Keratinocyte (primary cell): ENCODE measurements around the gene NDUFAF4. TPM values are rescaled to one million over a fixed set of nuclear protein-coding genes. Genes with fewer than 3 reads are reported as not detected.
"Not testable (repeated sequence)": the region's sequence is repeated elsewhere in the genome, so short reads cannot be mapped to it uniquely, and the experiment has no call there.

Experiments
- DNase-seq: peaks from one replicate; pipeline ENCODE4 v3.0.0-alpha.2; 2011; ENCODE audit warnings: low read depth, missing footprints, low spot score
- FAIRE-seq: peaks from 2 replicates; lab custom pipeline; 2011; peaks lifted over from hg19 to GRCh38; lab: Jason Lieb, UNC
- H2AFZ ChIP-seq: 2 replicates; pipeline ENCODE4 v1.6.0; 2012; ENCODE audit warnings: low read length, control low read depth, inconsistent platforms; ENCODE audit not compliant: control insufficient read depth
- H3K27ac ChIP-seq: 2 replicates; pipeline ENCODE4 v1.5.1; 2011; ENCODE audit warnings: low read length; ENCODE audit not compliant: control insufficient read depth, insufficient read depth
- H3K27me3 ChIP-seq: 3 replicates; pipeline ENCODE4 v1.6.0; 2011; ENCODE audit warnings: low read length; ENCODE audit not compliant: control insufficient read depth, insufficient read depth; ENCODE audit errors: extremely low read depth
- H3K36me3 ChIP-seq, 2 experiments: 2 replicates in 1 of 2; 3 replicates in 1 of 2; pipeline ENCODE4 v1.5.1; 2011; ENCODE audit warnings: low read length in 2 of 2, mild to moderate bottlenecking in 1 of 2; ENCODE audit not compliant: control insufficient read depth in 2 of 2, insufficient read depth in 2 of 2; ENCODE audit errors: extremely low read depth in 1 of 2
- H3K4me1 ChIP-seq: 3 replicates; pipeline ENCODE4 v1.5.1; 2011; ENCODE audit warnings: low read length; ENCODE audit not compliant: control insufficient read depth, insufficient read depth; ENCODE audit errors: extremely low read depth
- H3K4me2 ChIP-seq: 3 replicates; pipeline ENCODE4 v1.6.0; 2011; ENCODE audit warnings: low read depth, low read length; ENCODE audit not compliant: control insufficient read depth, insufficient read depth; ENCODE audit errors: extremely low read depth
- H3K4me3 ChIP-seq, 3 experiments: fragments of 200-600 bp in 1 of 3; sonication (generic) in 1 of 3; 2 replicates in 2 of 3; 3 replicates in 1 of 3; pipeline ENCODE4 v1.5.1; 2011 to 2016; ENCODE audit warnings: low read length in 3 of 3, mild to moderate bottlenecking in 3 of 3, control low read depth in 2 of 3, inconsistent platforms in 1 of 3, low read depth in 1 of 3, mixed read lengths in 1 of 3, mixed run types in 1 of 3, moderate library complexity in 1 of 3; ENCODE audit not compliant: control insufficient read depth in 2 of 3, insufficient read depth in 2 of 3; ENCODE audit errors: extremely low read depth in 1 of 3
- H3K79me2 ChIP-seq: 2 replicates; pipeline ENCODE4 v1.6.0; 2012; ENCODE audit warnings: low read length; ENCODE audit not compliant: control insufficient read depth, insufficient read depth
- H3K9ac ChIP-seq: 3 replicates; pipeline ENCODE4 v1.6.0; 2011; ENCODE audit warnings: low read length; ENCODE audit not compliant: control insufficient read depth, insufficient read depth; ENCODE audit errors: extremely low read depth
- H3K9me1 ChIP-seq: 3 replicates; pipeline ENCODE4 v1.6.0; 2011; ENCODE audit warnings: low read length; ENCODE audit not compliant: control insufficient read depth, insufficient read depth; ENCODE audit errors: extremely low read depth
- H3K9me3 ChIP-seq: 2 replicates; pipeline ENCODE4 v1.5.1; 2012; ENCODE audit warnings: low read depth, low read length; ENCODE audit not compliant: control insufficient read depth
- H4K20me1 ChIP-seq: 3 replicates; pipeline ENCODE4 v1.6.0; 2011; ENCODE audit warnings: low read length; ENCODE audit not compliant: control insufficient read depth, insufficient read depth; ENCODE audit errors: extremely low read depth
- EZH2 ChIP-seq: IDR thresholded peaks from one replicate; pipeline ENCODE4 v1.6.1; 2012; ENCODE audit warnings: inconsistent platforms, mild to moderate bottlenecking, low read length, moderate library complexity
- dilution Hi-C: fragments of 300-500 bp; cut with MboI; formaldehyde crosslinking; loops from one replicate; pipeline ENCODE4 v1.7.0; 2020; ENCODE audit warnings: low sequenced_read_pairs; ENCODE audit not compliant: extremely low pct_ligation_motif_present
- polyA plus RNA-seq, 5 experiments: library from polyadenylated mRNA; depleted of rRNA in 3 of 5; stranded (reverse) in 3 of 5; stranded (forward) in 1 of 5; unstranded in 1 of 5; fragments of >200 nt; gene quantifications; 1 replicate in 1 of 5; 2 replicates in 3 of 5; 3 replicates in 1 of 5; pipeline versions ENCODE4 v1.2.1 to v1.2.3, GENCODE V29; 2011 to 2012; ENCODE audit warnings: missing spikeins in 2 of 5, low read depth in 1 of 5, low replicate concordance in 1 of 5
- TF ChIP-seq, protein P1 (sequence below), 3 experiments: IDR thresholded peaks in 1 of 3; conservative IDR thresholded peaks in 1 of 3; optimal IDR thresholded peaks in 1 of 3; 2 replicates in 2 of 3; 3 replicates in 1 of 3; pipeline versions ENCODE3 to v1.5.1; 2011; ENCODE audit warnings: low read length in 3 of 3, mild to moderate bottlenecking in 3 of 3, moderate library complexity in 2 of 3, control low read depth in 1 of 3, inconsistent platforms in 1 of 3; ENCODE audit not compliant: insufficient read depth in 2 of 3; ENCODE audit errors: extremely low read depth in 1 of 3

The NDUFAF4 gene
- polyA plus RNA-seq, 1 donor (not counting 4 experiments of a cell fraction or from before 2014, with no cell fraction given): 68.3 TPM

DNA sequence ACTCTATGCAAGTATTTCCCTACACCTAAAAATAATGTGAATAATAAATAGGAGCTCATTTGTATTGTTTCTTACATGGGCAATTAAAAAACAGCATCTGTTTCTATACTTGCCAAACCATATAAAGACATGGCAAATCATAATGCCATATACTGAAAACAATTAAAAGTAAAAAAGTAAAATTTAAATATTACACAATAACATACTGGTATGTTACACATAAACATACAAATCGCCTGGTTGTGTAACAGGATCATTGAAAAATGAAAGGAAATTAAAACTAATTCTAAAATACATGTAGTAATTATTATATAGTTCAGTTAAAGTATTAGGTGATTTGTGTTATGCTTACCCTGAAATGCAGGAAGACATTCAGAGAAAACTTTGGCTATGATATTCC lies 11.2 kb downstream of the NDUFAF4 start:
- Histone ChIP-seq H3K4me1 (no peaks in the 10 kb centered on the region), H3K27me3 (no peaks in the 10 kb centered on the region), H3K4me3 (no peak overlapping the region), H3K9me1 (no peaks in the 10 kb centered on the region), H3K4me2 (no peak overlapping the region), H3K36me3 (peaks cover 0 to 3% of the 10 kb centered on the region in 2 experiments), H3K79me2 (no peaks in the 10 kb centered on the region), H3K9ac (no peak overlapping the region), H2AFZ (no peak overlapping the region), H4K20me1 (no peaks in the 10 kb centered on the region), H3K9me3 (no peaks in the 10 kb centered on the region), H3K27ac (no peak overlapping the region)
- DNase-seq: no peak
- FAIRE-seq: no peak
- TF ChIP-seq, protein P1, sequence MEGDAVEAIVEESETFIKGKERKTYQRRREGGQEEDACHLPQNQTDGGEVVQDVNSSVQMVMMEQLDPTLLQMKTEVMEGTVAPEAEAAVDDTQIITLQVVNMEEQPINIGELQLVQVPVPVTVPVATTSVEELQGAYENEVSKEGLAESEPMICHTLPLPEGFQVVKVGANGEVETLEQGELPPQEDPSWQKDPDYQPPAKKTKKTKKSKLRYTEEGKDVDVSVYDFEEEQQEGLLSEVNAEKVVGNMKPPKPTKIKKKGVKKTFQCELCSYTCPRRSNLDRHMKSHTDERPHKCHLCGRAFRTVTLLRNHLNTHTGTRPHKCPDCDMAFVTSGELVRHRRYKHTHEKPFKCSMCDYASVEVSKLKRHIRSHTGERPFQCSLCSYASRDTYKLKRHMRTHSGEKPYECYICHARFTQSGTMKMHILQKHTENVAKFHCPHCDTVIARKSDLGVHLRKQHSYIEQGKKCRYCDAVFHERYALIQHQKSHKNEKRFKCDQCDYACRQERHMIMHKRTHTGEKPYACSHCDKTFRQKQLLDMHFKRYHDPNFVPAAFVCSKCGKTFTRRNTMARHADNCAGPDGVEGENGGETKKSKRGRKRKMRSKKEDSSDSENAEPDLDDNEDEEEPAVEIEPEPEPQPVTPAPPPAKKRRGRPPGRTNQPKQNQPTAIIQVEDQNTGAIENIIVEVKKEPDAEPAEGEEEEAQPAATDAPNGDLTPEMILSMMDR (optimal IDR thresholded peaks at IDR 0.05 in 1 of 3, IDR thresholded peaks at IDR 0.05 in 1 of 3, conservative IDR thresholded peaks at IDR 0.05 in 1 of 3; ENCODE audit: extremely low read depth in 1 of 3, insufficient read depth in 2 of 3, low read length in 3 of 3): no peak
- TF ChIP-seq EZH2: no peak
- dilution Hi-C loops: no loop called here

- H3K4me2 ChIP-seq, H3K27ac ChIP-seq, H4K20me1 ChIP-seq, H3K4me1 ChIP-seq, DNase-seq, H3K27me3 ChIP-seq, H3K4me3 ChIP-seq, H3K36me3 ChIP-seq, dilution Hi-C loops, H2AFZ ChIP-seq, H3K9me1 ChIP-seq, FAIRE-seq, H3K79me2 ChIP-seq, H3K9ac ChIP-seq, H3K9me3 ChIP-seq: not testable (repeated sequence)
These were observed 12.5 kb downstream of the NDUFAF4 start for GRCh38 chr6:96885187-96885631.

GRCh38 chr6:96878143-96878542 lies 19.5 kb downstream of the NDUFAF4 start:
- Histone ChIP-seq H3K27ac (no peak overlapping the region), H3K4me3 (no peak overlapping the region), H2AFZ (no peak overlapping the region), H3K9ac (no peak overlapping the region), H3K79me2 (no peaks in the 10 kb centered on the region), H3K9me1 (no peaks in the 10 kb centered on the region), H3K27me3 (no peaks in the 10 kb centered on the region), H3K36me3 (no peaks in the 10 kb centered on the region), H3K4me2 (no peak overlapping the region), H3K4me1 (no peaks in the 10 kb centered on the region), H3K9me3 (no peaks in the 10 kb centered on the region), H4K20me1 (no peaks in the 10 kb centered on the region)
- dilution Hi-C loops: no loop called here
- DNase-seq (no peak), FAIRE-seq (no peak)
- no peak for TF ChIP-seq EZH2
- TF ChIP-seq, protein P1 (optimal IDR thresholded peaks at IDR 0.05 in 1 of 3, IDR thresholded peaks at IDR 0.05 in 1 of 3, conservative IDR thresholded peaks at IDR 0.05 in 1 of 3; ENCODE audit: extremely low read depth in 1 of 3, insufficient read depth in 2 of 3, low read length in 3 of 3): no peak
